Ascending aorta (tissue), 2 donors: Measurements from ENCODE around the gene UMAD1. TPM values are rescaled to one million over a fixed set of nuclear protein-coding genes. Genes with fewer than 3 reads are reported as not detected.

Experiments
- DNase-seq, 2 donors: peaks; one replicate each; pipeline ENCODE4 v3.0.0-alpha.2; 2019; ENCODE audit warnings: low spot score in 2 of 2
- H3K27ac ChIP-seq, 2 donors: fragments of 200-600 bp; sonication (generic); one replicate each; pipeline ENCODE4 v1.5.1; 2016 to 2017; ENCODE audit warnings: mild to moderate bottlenecking in 1 of 2
- H3K27me3 ChIP-seq: fragments of 200-600 bp; sonication (generic); one replicate; pipeline ENCODE4 v1.5.1; 2017
- H3K36me3 ChIP-seq, 2 donors: fragments of 200-600 bp; sonication (generic); one replicate each; pipeline ENCODE4 v1.5.1; 2016
- H3K4me1 ChIP-seq, 2 donors: fragments of 200-600 bp; sonication (generic); one replicate each; pipeline ENCODE4 v1.5.1; 2016 to 2017; ENCODE audit warnings: mild to moderate bottlenecking in 1 of 2
- H3K4me3 ChIP-seq, 2 donors: fragments of 200-600 bp; sonication (generic); one replicate each; pipeline ENCODE4 v1.5.1; 2016 to 2017; ENCODE audit warnings: mild to moderate bottlenecking in 1 of 2
- H3K9me3 ChIP-seq, 2 donors: fragments of 200-600 bp; sonication (generic); one replicate each; pipeline ENCODE4 v1.5.1; 2016
- intact Hi-C: fragments of 100-400 bp; cut with DNase I; formaldehyde crosslinking; loops from one replicate; pipeline ENCODE4 v1.15.1; 2023
- total RNA-seq: library from RNA; depleted of rRNA; stranded (reverse); fragments of >200 nt; gene quantifications from one replicate; pipeline ENCODE4 v1.1.0, GENCODE V29; 2016
- TF ChIP-seq, protein P1 (sequence below), 3 experiments: fragments of 200-600 bp in 2 of 3; fragments of 450-650 bp in 1 of 3; sonication (generic) in 2 of 3; IDR thresholded peaks; one replicate each; pipeline ENCODE4 v1.5.1; 2016 to 2019; ENCODE audit warnings: antibody characterized with exemption in 3 of 3, mild to moderate bottlenecking in 1 of 3, moderate library complexity in 1 of 3

Gene UMAD1
- total RNA-seq, 1 donor from 2014 or later = 17.7 TPM

DNA sequence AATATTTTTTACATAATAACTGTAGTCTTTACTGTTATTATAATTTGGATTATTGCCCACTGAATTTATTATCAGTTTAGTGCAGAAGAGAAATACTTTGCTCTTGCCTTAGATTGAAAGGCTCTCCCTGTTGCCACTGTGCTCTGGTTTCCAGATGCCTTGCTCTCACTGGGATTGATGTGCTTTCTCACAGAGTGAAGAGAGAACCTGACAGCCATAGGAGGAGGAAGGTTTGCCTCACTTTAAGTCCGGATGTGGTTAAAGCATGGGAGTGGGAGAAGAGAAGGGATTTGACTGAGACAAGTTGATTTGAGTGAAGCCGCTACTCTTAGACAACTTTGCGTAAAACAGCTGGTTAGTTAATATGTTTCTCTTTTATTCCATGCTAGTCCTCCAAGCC lies 146.0 kb downstream of the UMAD1 start:
- H3K27ac ChIP-seq = no peak overlapping the region
- no peaks in the 10 kb centered on the region for H3K36me3 ChIP-seq
- no peaks in the 10 kb centered on the region for H3K4me1 ChIP-seq
- intact Hi-C loops = no loop called here
- H3K27me3 ChIP-seq = no peaks in the 10 kb centered on the region
- no peak overlapping the region for H3K4me3 ChIP-seq
- no peak for DNase-seq
- no peaks in the 10 kb centered on the region for H3K9me3 ChIP-seq
- TF ChIP-seq, protein P1, sequence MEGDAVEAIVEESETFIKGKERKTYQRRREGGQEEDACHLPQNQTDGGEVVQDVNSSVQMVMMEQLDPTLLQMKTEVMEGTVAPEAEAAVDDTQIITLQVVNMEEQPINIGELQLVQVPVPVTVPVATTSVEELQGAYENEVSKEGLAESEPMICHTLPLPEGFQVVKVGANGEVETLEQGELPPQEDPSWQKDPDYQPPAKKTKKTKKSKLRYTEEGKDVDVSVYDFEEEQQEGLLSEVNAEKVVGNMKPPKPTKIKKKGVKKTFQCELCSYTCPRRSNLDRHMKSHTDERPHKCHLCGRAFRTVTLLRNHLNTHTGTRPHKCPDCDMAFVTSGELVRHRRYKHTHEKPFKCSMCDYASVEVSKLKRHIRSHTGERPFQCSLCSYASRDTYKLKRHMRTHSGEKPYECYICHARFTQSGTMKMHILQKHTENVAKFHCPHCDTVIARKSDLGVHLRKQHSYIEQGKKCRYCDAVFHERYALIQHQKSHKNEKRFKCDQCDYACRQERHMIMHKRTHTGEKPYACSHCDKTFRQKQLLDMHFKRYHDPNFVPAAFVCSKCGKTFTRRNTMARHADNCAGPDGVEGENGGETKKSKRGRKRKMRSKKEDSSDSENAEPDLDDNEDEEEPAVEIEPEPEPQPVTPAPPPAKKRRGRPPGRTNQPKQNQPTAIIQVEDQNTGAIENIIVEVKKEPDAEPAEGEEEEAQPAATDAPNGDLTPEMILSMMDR (IDR thresholded peaks at IDR 0.05) = no peak

DNA sequence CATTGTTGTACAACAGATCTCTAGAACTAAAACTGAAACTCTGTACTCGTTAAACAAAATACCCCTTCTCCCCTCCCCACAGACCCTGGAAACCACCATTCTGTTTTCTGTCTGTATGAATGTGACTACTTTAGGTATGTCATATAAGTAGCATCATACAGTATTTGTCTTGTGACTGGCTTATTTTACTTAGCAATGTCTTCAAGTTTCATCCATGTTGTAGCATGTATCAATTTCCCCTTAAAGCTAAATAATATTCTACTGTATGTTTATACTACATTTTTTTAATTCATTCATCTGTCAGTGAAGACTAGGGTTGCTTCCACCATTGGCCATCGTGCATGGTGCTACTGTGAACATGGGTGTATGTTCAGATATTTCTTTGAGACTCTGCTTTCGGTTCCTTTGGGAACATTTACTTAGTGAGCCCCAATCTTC lies 149.0 kb downstream of the UMAD1 start:
- Histone ChIP-seq H3K27me3 (no peaks in the 10 kb centered on the region), H3K9me3 (no peaks in the 10 kb centered on the region), H3K4me3 (no peak overlapping the region), H3K36me3 (no peaks in the 10 kb centered on the region), H3K27ac (no peak overlapping the region), H3K4me1 (no peaks in the 10 kb centered on the region)
- intact Hi-C loops = no loop called here
- no peak for DNase-seq
- TF ChIP-seq, protein P1 (IDR thresholded peaks at IDR 0.05) = no peak

DNA sequence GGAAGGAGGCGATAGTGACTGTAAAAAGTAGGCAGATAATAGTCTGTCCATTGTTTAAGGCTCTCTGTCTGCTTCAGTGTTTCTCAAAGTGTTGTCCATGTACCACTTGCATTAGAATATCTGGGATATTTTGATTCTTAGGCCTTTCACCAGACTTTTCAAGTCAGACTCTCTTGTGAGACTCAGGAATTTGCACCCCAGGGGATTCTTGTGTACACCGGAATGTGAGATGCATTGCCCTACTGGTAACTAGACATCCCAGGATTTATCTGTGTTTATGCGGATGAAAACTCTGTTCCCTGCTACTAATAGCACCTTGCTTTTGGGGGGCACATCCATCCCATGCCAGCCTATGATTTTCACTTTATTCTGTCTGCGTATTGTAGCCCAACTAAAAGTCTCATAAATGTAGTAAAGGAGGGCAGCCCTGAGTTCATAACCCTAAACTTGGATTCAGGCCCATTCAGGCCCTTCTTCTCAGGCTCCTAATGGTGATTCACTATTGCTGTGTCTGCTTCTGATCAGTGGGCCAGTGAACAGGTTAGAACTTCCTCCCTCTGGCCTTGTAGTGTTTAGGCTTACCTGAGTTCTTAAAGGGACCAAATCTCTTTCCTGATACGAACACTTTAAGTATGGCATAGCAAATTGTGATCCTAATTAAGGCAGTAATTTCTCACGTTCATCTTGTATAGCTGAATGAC lies 149.6 kb downstream of the UMAD1 start:
- intact Hi-C loops = no loop called here
- no peak overlapping the region for H3K27ac ChIP-seq
- no peaks in the 10 kb centered on the region for H3K36me3 ChIP-seq
- H3K4me1 ChIP-seq = no peaks in the 10 kb centered on the region
- DNase-seq = no peak
- no peak overlapping the region for H3K4me3 ChIP-seq
- no peaks in the 10 kb centered on the region for H3K27me3 ChIP-seq
- H3K9me3 ChIP-seq = no peaks in the 10 kb centered on the region
- TF ChIP-seq, protein P1 (IDR thresholded peaks at IDR 0.05) = no peak

DNA sequence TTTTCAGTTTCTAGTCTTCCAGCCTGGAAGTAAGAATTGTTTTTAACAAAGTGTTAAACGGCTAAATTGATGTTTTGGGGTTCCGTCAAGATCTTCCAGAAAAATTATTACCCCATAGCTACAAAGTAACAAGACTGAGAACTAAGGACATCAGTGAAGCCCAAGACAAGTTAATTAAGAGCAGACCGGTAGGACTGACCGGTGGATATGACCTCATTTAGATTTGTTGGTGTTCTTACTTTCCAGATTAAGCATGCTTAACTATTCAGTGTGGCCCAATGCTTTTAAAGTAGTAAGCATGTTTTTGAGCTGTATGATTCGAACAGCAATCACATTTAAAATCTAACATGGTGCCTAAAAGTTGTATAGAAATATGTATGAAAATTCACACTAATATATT lies 151.0 kb downstream of the UMAD1 start:
- TF ChIP-seq, protein P1 (IDR thresholded peaks at IDR 0.05) = no peak
- no peaks in the 10 kb centered on the region for H3K9me3 ChIP-seq
- intact Hi-C loops = no loop called here
- no peaks in the 10 kb centered on the region for H3K27me3 ChIP-seq
- no peak for DNase-seq
- no peaks in the 10 kb centered on the region for H3K36me3 ChIP-seq
- no peak overlapping the region for H3K4me3 ChIP-seq
- H3K4me1 ChIP-seq = no peaks in the 10 kb centered on the region
- no peak overlapping the region for H3K27ac ChIP-seq

DNA sequence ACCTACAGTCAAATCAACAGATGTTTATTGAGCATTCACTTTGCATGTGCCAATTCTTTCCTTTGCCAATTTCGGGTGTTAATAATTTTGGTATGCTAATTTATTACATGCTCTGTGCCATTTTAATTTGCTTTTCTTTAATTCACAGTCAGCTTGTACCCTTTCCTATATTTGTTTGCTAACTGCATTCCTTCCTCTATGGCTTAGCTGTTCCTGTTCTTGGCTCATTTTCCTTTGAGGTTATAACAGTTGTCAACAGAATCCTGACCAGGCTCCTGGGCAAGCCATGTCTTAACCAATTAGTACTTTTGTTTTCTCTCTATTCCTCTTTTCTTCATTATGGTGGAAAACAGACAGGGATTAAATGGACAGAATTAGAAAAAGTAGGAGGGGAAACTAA lies 151.5 kb downstream of the UMAD1 start:
- no peaks in the 10 kb centered on the region for H3K4me1 ChIP-seq
- no peak for DNase-seq
- TF ChIP-seq, protein P1 (IDR thresholded peaks at IDR 0.05) = no peak
- H3K4me3 ChIP-seq = no peak overlapping the region
- no peaks in the 10 kb centered on the region for H3K27me3 ChIP-seq
- intact Hi-C loops = no loop called here
- H3K9me3 ChIP-seq = no peaks in the 10 kb centered on the region
- H3K36me3 ChIP-seq = peaks cover 0 to 1% of the 10 kb centered on the region in 2 donors
- no peak overlapping the region for H3K27ac ChIP-seq
